ENCODE results near the gene RCOR1.
"Not testable (repeated sequence)": the region's sequence is repeated elsewhere in the genome, so short reads cannot be mapped to it uniquely, and the experiment has no call there.

Gene RCOR1

DNA sequence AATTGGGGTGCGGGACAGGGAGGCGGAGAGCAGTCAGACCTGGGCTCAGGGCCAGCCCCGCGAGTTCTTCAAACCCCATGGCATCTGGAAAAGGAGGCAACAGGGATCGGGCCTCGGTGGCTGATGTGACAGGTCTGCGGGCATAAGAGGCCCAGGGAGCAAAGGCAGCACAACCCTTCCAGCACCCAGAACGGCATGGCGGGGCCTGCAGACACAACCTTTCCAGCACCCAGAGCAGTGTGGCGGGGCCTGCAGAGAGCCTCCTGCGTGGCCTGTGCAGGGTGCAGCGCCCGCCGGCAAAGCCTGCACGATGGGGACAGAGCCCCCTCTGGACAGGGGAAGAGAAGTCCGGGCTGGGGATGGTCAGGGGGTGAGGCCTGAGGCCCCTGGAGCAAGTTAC is 158.6 kb downstream of the RCOR1 start:
- no peak for DNase-seq (ENCODE audit: low spot score)

DNA sequence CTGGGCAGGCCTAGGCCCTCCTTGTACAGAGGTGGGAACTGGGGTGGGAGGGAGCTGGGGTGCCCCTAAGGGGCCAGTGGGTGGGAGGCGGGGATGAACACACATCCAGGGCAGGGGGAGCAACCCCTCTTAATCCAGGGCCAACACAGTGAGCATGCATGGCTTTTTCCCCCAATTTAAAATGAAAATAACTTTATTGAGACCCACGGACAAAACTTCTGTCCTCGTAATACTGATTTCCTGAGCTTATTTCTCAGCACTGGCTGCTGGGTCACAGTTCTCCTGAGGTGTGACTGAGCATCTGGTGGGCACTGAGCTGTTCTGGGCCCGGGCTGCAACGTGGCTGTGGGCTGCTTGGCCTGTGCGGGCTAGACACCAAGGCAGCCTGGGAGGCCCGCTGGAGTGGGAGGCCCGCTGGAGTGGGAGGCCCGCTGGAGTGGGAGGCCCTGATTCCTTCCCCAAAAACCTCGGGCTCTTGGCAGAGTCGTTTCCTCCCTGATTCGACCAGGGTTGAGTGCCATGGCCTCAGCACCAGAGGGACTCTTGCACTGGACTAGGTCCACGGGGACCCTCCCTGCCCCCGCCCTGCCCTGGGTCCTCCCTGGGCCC is 159.9 kb downstream of the RCOR1 start:
- DNase-seq (ENCODE audit: low spot score), result no peak

DNA sequence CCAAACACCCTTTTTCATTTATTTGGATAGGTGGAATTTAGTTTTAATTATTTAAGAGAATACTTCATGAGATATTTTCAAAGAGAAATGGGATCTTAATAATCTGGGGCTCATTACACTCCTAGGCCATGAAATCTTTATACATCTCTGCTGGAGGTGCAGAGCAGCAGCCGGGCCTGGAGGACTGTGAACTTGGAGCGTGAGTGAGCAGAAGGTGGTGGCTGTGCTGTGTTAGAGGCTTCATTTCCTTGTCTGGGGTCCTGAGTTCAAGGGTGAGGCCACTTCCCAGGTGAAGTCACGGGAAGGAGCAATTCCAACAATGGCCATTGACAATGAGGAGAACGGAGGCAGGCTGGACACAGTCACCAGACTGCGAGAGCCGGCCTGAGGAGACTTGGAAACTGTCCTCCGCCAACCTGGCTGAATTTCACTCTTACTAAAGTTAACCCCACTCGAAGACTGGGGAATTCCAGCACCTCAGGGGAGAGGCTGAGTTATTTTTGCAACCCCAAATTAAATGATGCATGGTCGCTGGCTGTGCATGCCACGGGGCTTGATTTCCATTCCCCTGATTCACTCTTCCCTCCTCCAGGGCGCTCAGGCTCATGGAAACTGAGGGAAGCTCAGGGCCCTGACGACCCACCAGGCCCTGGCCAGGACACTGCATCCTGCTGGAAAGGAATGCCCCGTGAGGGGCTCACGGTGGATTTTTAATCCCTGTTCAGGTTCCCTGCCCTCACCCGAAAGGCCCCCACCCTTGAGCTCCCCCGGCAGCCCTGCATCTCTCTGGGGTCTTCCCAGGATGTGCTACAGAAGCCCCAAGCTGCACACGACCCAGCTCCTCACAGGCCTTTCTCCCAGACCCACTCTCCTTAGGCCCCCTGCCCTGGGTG is 162.2 kb downstream of the RCOR1 start:
- DNase-seq (ENCODE audit: low spot score), result no peak

DNA sequence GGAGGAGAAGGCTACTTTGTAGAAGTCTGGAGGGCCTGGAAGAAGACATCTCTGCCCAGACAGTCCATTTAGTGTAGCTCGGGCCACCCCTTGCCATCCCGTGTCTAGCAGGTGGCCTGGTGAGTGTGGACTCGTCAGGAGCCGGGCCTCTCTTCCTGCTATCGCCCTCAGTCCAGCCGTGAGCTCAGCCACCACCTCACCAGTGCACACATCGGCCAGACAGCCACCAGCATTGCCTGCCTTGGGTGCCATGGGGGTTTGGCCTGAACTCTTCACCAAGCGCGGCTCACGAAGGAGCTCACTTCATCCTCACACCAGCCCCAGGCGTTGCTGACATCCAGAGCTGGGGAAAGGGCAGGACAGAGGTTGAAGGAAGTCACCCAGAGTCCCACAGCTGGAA is 165.2 kb downstream of the RCOR1 start:
- DNase-seq (ENCODE audit: low spot score), result no peak

DNA sequence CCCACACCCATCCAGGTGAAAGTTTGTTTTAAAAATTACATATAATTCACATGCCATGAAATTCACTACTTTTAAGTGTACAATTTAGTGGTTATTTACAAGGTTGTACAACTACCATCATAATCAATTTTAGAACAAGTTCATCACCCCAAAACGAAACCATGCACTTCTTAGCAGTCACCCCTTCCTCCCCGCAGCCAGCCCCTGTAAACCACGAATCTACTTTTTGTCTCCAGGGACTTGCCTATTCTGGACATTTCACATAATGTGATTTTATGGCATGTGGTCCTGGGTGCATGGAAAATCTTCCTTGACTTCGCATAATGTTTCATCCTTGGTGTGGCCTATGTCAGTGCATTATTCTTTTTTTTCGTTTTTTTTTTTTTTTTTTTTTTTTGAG is 165.6 kb downstream of the RCOR1 start:
- DNase-seq (ENCODE audit: low spot score), result no peak

DNA sequence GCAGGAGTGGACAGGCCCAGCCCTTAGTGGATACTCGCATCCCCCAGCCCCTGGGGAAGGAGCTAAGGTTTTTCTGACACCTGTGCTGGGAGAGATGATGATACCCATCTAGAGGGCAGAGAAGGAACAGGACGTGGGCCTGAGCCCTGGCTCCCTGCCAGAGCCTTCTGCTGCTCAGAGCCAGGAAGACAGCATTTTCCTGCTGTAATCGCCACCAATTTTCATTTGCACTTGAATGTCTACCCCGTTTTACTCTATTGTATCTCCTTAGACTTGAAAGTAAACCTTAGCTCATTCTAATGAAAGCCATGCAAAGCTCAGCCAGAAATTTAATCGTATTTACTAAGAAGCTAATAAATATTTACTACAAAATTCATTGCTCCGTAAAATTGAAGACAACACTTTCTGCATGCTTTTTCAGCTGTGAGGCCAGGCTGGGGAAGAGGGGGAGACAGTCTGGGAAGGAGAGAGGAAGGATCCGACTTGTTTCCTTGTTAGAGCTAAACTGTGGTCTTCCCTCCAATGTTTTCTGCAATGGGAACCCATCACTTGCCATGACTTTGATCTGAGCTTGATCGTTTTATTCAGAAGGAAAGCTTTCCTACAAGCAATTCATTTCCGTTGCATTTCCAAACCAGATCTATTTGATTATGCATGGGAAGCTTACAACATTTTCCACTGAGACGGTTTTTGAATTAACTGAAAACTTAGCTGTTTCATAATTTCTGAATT is 167.2 kb downstream of the RCOR1 start:
- no peak for DNase-seq (ENCODE audit: low spot score)

DNA sequence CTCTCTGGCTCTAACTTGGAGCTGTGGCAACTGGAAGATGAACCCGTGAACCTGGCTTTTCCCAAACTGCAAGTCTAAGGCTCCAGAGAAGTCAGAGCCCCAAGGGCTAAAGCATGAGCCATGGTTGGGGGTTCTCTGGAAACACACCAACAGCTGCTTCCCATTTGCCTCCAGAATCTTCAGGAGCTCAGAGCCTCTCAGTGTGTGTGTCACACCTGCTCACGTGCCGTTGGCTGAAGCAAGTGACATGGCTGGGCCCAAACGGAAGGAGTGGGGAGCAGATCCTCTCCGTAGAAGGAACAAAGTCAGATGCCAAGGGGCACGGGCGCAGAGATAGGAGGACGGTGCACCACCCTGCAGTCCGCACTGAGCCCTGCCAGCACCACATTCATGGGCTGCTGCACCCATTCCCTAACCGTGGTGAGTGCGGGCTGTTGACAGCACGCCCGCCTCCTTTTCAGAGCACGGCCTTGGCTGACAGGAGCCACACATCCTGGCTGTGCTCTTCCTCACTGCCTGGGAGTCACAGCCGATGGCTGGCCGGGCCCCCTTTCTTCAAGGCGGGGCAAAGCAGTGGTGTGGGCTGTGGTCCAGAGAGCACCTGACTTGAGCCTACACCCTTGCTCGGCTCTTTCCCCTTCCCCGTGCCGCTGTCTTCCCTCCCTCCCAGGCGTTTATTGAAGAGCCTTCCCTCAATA is 168.2 kb downstream of the RCOR1 start:
- no peak for DNase-seq (ENCODE audit: low spot score)

DNA sequence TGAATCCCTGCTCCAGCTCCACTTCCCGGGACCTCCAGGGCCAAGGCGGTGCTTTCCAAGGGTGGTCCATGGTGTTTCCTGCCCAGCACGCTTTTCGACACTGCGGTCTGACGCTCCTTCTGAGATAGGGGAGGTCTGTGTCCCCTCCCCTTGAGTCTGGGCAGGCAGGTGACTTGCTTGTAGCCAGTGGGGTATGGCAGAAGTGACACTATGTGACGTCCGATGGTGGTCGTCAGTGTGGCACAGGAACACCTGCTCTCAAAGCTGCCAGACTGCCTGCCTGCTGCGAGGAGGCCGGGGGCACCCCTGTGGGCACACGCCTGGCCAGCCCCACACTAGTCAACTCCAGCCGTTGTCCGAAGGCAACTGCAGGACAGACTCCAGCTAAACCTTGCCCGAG is 168.8 kb downstream of the RCOR1 start:
- DNase-seq (ENCODE audit: low spot score), result no peak

DNA sequence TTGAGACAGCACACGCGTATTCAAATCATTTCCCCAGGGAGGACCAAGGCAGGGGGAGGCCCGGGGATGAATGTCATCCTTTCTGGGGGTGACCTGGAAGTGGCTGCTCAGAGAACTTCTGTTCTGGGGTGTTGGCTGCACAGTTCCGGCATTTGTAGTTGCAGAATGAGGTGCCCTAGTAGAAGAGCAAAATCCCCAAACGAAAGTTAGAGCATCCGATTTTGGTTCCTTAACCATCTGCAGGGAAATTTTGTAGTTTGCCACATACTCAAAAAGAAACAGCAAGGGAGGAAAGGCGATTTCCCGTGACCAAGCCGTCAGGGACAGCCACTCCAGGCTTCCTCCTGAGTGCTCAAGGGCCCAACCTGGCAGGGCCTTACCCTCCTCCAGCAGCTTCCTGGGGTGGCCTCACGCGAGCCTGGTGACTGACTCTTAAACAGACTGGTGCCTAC is 171.8 kb downstream of the RCOR1 start:
- no peak for DNase-seq (ENCODE audit: low spot score)

DNA sequence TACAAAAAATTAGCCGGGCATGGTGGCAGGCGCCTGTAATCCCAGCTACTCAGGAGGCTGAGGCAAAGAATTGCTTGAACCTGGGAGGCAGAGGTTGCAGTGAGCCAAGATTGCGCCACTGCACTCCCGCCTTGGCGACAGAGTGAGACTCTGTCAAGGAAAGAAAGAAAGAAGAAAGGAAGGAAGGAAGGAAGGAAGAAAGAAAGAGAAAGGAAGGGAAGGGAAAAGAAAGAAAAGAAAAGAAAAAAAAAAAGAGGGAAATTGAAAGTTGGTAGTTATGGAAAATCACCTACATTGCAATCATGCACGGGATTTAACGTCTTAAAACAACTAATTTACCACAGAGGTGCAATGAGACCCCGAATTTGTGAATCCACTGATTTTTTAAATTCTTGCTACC is 173.3 kb downstream of the RCOR1 start:
- DNase-seq (ENCODE audit: low spot score), result not testable (repeated sequence)

DNA sequence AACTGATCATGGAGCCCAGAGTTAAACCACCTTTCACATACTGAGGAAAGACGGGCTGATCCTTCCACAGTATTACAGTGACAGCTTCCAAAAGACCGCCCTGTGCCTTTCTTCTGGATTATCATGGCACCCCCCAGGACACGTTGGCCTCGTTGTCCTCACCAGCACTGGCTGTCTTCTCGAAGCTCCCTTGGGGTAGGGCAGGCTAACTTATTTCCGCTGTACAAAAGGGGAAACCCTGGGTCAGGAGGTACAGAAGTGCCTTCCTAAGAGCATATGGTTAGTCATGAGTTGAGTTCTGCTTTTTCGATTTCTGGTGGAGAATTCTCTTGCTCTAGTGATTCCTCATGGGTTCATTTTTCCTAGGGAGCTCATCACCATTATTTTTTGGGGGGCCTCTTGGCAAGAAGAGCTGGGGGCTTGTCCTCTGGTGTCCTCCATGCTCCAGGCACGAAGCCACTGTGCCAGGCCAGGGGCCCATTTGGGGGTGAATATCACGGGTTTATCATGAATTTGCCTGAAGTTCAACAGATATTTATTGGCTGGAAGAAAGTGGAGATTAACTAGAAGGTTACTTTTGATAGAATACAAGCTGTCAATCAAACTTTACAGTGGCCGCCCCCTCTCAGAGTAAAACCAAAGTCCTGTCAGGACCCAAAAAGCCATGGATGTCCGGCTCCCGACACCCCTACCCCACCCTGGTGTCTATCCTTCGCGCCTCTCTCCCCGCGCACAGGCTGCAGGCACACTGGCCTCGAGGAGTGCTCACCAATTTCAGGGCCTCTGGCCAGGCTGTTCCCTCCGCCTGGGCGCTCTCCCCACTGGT is 176.0 kb downstream of the RCOR1 start:
- DNase-seq (ENCODE audit: low spot score), result no peak

DNA sequence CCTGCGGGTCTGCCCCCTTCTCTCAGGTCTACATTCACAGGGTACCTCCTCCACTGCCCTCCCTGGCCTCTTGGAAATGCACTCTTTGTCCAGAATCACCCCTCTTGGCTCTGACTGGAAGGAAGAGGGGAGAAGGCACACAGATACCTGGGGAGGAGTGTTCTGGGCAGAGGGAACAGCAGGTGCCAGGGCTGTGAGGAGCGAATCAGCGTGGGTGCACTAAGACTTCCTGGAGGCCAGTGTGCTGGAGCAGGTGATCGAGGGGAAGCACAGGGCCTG is 176.5 kb downstream of the RCOR1 start:
- no peak for DNase-seq (ENCODE audit: low spot score)

DNA sequence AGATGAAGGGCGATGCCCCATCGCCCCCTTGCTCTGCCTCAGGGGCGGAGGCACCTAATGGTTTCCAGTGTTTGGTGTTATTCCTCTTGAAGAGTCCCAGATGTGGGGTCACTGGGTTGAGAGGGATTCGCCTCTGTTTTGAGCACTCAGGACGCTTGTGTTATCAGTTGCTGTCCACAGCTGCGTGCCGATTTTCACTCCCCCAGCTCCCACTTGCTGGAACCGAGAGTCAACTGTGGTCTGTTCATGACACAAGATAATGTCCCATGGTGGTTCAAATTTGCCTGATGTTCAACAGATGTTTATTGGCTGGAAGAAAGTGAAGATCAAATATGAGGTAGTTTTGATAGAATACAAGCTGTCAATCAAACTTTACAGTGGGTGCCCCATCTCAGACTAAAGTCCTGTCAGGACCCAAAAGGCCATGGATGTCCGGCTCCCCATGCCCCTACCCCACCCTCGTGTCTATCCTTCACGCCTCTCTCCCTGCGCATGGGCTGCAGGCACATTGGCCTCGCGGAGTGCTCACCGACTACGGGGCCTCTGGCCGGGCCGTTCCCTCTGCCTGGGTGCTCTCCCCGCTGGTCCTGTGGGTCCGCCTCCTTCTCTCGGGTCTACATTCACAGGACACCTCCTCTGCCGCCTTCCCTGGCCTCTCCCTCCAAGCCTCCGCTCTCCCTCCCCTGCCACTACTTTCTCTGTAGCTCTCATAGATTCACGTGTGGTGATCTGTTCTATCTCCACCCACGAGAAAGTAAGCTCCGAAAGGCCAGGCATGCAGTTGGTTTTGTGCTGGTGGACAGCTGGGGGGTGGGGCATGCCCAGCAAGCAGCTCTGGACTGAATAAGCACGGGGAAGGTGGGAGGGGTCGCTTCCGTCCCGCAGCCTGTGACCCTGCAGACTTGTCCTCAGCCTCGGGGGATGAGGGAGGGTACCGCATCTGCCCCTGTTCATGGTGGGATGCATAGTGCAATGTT is 178.0 kb downstream of the RCOR1 start:
- DNase-seq (ENCODE audit: low spot score), result no peak

DNA sequence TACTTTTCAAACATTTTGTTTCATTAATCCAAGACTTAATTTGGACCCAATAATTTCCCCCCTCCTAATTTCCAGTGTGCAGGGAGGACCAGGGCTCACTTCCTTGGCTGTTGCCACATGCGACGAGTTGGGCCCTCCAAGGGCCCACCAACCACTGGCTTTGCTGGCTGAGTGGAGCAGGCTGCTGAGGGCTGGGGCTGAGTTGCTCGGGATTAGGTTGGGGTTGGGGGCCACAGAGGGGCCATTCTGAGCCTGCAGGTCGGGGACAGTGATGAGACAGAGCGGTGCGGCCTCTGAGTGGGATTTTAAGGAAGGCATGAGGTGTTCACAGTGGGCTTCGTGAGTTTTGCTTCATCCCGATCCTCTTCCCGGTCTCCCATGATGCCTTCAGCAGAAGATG is 178.7 kb downstream of the RCOR1 start:
- DNase-seq (ENCODE audit: low spot score), result no peak

DNA sequence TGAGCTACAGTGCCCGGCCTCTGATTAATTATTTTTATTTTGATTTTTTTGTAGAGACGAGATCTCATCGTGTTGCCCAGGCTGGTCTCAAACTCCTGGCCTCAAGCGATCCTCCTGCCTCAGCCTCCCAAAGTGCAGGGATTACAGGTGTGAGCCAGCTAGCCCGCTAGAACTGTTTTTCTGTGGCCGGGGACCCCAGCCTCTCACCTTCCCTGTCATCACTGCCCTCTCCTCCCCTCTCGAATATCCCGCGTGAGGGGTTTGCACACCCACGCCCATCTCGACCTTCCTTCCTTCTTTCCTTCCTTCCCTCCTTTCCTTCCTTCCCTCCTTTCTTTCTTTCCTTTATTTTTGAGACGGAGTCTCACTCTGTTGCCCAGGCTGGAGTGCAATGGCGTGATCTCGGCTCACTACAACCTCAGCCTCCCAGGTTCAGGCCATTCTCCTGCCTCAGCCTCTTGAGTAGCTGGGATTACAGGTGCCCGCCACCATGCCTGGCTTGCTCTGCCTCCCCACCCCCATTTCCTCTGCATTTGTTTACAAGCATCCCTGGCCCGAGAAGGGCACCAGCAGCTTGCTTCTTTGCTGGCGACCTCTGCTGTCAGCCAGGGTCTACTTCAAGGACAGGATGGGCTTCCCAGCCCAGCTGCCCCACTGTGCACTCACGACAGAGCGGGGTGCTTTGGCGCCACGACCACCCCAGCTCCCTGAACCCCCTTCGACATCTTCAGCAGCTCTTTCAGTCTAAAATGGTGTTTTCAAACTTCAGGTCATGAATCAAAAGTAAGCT is 180.5 kb downstream of the RCOR1 start:
- DNase-seq (ENCODE audit: low spot score), result no peak

DNA sequence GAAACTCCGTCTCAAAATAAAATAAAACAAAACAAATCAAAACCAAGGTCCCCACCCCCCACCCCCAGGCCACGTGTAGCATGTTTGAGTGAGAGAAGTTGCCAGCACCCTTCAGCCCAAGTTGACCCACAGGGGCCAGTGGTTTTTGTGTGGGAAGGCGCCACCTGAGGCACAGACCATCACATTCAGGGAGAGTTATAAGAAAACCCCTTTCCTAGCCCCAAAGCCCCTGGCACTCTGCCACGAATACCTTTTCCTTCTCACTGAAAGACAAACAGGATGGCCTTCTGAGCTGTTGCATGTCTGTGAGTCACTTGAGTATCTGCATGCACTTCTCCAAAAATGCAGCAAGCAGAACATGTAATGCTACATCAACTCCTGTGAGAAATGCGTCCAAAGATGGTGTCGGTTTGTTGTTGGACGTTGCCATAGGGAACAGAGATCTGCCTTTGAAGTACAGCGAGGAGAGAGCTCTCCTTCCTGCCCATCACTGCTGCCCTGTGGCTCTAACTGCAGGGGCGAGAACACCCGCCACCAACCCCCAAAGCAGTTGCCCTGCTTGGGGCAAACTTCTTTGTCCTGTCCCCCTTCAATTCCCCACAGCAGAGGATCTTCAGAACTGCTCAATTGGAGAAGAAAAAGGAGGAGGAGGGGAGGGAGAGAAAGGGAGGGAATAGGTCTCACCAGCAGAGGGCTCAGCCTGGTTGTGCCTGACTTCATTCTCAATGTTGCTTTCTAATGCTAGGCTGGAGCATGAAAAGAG is 182.1 kb downstream of the RCOR1 start:
- peak; percentile 89 for DNase-seq (ENCODE audit: low spot score)

DNA sequence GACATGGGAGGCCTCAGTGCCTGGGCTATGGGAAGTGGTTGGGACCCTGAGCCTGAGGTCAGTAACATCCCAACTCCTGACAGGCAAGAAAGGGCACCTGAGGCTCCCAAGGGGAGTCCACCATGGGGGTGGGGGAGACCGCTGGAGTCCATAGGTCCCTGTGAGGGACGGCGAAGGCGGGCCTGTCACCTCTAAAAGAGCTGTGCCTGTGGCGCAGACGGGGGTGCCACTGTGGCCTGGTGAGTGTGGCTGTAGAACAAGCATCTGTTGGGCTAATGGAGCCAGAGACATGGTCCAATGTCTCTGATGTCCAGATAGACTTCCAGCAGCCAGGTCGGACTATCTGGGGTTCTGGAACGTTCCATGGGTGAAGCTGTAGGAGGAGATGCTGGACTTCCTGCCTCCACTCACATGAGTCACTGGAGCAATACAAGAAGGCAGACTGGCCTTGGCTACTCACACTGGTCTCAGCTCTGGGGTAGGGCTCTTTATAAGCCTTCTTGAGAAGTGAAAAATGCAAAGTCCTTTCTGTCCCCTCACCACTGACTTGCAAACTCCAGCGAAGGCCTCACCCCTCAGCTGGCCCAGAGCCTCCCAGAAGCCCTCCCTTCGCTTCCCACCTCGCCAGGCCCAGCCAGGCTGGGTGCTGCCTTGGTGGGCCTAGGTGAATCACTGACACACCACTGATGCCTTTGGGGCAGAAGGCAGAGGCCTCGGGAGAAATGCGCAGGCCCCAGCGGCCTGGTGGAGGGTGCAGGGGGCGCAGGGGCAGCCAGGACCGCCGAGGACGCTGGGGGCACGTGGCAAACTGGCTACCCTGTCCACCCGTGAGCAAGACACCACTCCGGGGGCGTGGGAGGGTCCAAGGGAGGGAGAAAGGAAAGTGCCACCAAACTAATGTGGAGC is 183.7 kb downstream of the RCOR1 start:
- no peak for DNase-seq (ENCODE audit: low spot score)
